GM10847 (cell line): ENCODE data around the gene JADE2.

Experiments used
- POLR2A ChIP-seq: IDR thresholded peaks from 2 replicates; pipeline ENCODE4 v1.6.1; 2011; ENCODE audit not compliant: insufficient read length; ENCODE audit errors: extremely low read depth

JADE2 gene

DNA sequence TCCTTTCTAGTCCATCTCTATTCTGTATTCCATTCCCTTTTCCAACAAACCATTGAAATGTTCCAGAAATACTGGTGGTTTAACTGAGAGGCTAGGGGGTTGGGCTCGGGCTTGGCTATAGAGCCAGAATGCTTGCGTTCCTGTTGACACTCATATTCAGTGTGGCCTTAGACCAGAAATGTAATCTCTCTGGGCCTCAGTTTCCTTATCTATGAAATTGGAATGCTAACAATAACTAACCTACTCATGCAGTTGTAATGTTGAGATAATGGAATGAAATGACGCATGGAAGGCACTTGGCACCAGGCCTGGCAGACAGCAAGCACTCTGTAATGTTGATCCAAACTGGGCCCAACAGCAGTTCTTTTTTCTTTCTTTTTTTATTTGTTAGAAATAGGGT lies 26.8 kb downstream of the JADE2 start:
- no peak for TF ChIP-seq POLR2A

DNA sequence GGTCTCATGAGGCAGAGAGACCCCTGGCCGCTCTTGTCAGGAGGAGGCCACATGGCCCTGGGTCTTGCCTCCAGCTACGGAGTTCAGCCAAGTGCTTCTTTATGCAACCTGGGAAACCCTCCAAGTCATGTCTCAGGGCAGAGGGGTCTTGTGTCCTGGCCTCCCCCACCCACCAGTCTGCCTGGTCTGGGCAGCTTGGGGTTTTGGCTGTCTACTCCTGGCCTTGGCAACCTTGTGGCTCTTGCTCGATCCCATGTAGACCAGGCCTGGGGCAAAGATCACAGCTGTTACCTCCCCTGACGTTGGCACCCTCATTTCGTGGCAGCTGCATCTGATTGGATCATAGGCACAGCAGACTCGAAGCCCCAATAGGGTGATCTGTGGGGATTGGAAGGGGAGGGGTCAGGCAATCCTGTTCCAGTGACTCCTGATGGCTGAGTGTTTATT lies 28.4 kb downstream of the JADE2 start:
- TF ChIP-seq POLR2A: no peak

DNA sequence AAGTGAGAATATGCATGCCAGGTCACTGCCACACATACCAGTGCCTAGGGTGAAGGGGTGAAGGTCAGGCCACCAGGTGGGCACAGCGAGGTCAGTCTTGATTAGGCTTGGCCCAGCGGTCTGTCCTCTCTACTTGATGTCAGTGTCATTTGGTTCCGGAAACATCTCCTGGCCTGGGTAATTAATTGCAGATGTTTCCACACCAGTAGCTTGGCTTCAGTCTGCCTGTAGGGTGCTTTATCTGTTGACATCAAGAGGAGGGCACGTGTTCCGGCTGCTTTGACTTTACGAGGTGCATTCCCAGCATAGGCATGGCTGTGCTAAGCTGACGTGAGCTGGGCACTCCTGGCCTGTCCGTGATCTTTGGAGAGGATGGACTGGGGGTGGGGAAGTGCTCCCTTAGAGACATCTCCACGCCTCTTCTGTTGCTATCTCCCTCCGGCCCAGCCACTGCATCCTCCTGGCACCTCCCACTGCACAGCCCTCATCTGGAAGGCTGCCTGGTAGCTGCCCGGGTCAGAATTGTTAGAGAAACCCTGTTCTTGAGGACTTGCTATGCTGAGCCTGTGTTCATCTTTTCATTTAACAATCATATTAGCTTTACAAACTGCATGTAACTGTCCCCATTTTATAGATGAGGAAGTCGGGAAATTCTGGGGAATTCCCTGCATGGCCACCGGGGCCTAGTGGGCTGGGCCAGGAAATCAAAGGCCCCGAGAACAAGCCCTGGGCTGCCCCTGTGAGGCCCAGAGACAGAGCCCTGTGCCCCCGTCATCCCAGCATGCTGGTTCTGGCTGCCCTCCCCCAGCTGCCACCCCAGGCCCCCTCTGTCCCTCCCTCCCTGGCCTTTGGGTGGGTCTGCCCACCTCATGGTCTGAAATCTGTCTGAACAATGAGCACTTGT lies 29.1 kb downstream of the JADE2 start:
- no peak for TF ChIP-seq POLR2A

DNA sequence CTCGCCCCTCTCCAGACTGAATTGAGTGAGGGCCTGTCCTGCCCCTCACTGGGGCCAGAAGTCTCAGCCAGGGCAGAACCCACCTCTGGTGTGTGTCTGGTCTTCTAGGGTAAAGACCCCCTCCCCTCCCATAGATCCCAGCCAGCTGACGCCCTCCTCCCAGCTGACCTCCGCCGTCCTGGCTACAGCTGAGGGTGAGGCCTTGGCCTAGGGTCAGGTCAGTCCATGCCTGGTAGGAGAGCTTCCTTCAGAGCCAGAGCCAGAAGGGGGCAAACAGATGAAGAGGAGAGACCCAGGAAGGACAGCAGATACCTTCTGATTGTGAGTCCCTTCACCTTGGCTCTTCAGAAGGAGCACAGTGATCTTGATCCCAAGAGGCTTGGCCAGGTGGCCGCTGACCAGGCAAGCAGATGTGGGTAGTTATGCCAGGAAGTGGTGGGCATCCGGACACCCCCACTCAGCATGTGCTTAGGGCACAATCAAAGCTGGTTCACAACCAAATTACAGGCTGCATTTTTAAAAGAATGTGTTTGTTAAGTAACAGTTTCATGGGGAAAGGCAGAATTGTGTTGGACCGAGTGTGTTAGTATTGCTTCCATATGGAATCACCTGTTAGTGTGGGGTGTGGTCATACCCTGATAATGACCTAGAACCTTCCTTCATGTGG lies 29.9 kb downstream of the JADE2 start:
- TF ChIP-seq POLR2A: no peak

DNA sequence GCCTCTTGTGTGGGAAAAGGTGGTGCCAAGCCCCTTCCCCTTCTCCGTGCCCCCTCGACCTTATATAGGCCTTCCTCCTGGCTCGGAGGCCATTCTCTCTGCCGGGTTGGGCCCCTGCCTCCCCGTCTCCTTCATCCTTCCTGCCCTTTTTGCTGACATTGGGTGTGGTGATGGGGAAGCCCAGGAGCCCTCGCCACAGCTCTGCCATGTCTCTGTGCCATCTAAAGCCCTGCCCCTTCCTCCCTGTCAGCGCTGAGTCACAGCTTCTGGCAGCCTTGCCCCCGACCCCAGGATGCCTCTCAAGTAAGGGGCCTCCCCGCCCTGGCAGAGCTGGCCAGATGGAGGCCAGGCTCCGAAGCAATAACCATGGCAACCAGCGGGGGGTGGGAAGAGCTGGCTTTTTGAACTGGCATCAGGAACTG lies 30.4 kb downstream of the JADE2 start:
- TF ChIP-seq POLR2A: no peak

DNA sequence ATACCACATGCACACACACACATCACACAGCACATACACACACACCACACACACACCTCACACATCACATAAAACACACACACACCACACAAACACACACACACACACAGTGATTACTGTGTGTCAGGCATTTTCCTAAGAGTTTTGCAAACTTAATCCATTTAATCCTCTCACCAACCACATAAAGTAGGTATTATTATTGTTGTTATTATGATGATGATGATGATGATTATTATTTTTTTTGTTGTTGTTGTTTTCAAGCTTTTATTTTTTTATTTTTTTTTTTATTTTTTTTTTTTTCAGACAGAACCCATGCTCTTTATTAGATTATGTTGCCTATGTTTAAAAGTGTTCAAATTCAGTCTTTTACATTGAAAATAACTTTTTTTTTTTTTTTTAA lies 31.5 kb downstream of the JADE2 start:
- no peak for TF ChIP-seq POLR2A

DNA sequence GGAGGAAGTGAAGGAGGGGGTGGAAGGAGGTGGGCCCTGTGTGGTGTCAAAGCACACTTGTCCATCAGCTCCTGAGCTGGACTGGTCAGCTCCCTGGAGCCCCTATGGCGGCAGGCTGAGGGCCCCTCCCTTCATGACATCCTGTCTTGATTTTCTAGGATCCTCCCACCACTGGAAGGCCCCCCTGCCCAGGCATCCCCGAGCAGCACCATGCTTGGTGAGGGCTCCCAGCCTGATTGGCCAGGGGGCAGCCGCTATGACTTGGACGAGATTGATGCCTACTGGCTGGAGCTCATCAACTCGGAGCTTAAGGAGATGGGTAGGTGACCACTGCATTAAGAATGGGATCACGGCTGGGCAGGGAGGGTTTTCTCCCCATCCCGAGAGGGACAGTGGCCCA lies 34.2 kb downstream of the JADE2 start:
- no peak for TF ChIP-seq POLR2A

DNA sequence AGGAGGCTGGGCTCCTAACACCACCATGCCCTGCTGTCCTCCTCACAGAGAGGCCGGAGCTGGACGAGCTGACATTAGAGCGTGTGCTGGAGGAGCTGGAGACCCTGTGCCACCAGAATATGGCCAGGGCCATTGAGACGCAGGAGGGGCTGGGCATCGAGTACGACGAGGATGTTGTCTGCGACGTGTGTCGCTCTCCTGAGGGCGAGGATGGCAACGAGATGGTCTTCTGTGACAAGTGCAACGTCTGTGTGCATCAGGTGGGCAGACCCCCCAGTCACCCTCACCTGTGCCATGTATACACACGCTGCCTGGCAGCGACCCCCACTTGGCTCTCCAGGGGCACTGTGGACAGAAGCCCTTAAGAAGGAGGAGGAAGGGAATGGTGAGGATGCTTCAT lies 35.2 kb downstream of the JADE2 start:
- no peak for TF ChIP-seq POLR2A

DNA sequence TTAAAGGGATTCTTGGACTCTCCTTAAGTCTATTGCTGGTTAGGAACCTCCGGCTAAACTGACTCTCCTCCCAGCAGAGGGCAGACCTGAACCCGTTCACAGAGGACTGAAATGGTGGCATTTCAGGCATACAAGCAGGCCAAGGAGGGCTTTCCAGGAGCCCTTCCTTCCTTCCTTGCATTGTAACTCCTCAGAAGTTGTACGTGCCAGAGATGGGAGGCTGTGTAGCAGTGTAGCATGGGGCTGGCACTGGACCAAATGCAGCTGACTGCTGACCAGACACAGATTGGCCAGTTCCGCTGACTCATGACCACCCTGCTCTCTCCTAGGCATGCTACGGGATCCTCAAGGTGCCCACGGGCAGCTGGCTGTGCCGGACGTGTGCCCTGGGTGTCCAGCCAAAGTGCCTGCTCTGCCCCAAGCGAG lies 36.4 kb downstream of the JADE2 start:
- no peak for TF ChIP-seq POLR2A

DNA sequence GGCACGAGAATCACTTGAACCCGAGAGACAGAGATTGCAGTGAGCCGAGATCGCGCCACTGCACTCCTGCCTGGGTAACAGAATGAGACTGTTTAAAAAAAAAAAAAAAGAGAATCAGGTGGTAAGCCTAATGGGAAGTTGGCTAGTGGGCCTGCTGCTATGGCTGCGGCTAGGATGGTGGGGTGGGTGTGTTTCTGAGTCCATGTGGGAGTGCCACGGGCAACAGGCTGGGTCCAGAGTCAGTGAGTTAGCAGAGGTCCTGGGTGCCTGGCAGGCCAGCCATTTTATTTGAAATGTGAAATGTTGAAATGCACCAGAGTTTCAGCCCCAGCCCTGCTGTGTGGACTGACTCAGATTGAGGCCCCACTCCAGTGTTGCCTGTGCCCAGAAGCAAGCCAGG lies 37.8 kb downstream of the JADE2 start:
- no peak for TF ChIP-seq POLR2A

DNA sequence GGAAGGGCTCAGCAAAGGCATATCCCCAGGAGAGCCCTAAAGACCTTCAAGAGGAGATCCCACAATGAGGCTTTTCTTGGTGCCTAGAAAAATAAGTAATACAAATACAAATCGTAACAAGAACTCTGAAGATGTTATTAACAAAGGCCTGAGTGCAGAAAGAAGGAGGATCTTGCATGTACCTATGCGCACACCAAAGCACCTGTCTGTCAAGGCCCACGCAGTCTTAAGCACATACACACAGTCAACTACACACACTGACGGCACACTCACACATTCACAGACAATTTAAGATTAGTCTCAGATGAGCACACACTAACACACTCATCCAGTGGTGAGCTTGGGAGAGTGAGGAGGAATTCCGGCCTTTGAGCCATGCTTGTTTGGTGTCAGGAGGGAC lies 38.5 kb downstream of the JADE2 start:
- no peak for TF ChIP-seq POLR2A

DNA sequence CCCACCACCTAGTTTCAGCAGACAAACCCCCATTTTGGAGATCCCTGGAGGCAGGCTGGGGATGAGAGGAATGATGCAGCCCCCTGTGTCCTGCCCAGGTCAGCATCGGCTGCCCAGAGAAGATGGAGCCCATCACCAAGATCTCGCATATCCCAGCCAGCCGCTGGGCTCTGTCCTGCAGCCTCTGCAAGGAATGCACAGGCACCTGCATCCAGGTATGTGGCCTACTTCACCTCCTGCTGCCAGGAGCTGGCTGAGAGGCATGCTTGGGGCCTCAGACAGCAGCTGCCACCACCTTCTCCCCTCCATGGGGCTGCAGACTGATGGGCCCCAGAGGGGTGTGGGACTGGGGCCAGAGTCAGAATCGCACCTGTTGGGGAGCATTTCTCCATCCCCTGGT lies 38.9 kb downstream of the JADE2 start:
- TF ChIP-seq POLR2A: no peak

DNA sequence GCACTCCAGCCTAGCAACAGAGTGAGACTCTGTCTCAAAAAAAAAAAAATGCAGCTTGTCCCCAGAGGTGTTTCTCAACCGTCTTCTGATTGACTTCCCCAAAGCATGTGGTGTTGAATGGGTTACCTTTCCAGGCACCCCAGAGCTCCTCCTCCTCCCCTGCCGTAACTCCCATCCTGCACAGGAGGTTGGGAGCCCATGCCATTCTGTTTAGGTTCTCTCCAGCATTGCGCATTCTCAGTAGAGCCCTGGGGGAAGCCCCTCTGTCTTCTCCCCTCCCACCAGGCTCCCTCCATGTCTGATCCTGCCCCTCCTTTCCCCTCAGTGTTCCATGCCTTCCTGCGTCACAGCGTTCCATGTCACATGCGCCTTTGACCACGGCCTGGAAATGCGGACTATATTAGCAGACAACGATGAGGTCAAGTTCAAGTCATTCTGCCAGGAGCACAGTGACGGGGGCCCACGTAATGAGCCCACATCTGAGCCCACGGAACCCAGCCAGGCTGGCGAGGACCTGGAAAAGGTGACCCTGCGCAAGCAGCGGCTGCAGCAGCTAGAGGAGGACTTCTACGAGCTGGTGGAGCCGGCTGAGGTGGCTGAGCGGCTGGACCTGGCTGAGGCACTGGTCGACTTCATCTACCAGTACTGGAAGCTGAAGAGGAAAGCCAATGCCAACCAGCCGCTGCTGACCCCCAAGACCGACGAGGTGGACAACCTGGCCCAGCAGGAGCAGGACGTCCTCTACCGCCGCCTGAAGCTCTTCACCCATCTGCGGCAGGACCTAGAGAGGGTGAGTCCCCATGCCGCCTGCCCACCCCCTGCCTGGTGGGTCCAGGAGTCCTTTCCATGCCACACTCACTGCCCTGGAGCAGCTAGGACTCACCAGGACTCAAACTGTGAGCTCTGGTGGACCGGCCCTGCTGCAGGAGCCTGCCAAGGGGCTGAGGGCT lies 40.6 kb downstream of the JADE2 start:
- no peak for TF ChIP-seq POLR2A

DNA sequence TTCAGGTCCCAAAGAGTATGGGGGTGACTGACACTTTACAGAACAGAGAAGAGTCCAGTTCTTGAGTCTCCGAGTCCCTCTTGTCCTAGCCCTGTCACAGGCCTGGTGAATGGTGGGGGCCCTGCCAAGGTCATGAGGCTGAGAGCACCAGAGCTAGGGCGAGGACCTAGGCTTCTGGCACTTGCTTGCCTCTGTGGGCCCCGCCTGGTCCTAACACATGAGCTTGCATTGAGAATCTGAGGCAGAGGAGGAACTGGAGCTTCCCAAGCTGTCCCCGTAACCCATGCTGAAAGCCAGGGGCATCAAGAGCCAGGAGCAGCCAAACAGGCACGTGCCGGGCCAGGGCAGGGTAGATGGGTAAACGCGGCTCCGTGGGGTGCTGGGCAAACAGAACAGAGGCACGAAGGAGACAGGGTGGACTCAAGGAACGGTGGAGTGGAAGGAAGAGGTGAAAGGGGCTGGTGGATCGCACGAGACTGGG lies 41.3 kb downstream of the JADE2 start:
- no peak for TF ChIP-seq POLR2A
